Left lung (tissue), 10 donors: Measurements from ENCODE around the gene TMC2. TPM values are rescaled to one million over a fixed set of nuclear protein-coding genes. Genes with fewer than 3 reads are reported as not detected.
A peak's percentile ranks its signal among the peaks of the same experiment; 100 is the strongest.

Experiments used
- ATAC-seq: fragments of 200-7000 bp; cut with Tn5 transposase; one replicate; pipeline ENCODE4 v1.9.1; 2020; ENCODE audit warnings: moderate library complexity
- DNase-seq, 4 donors: peaks; one replicate each; pipeline ENCODE4 v3.0.0-alpha.2; 2013 to 2020
- H3K27ac ChIP-seq, 2 donors: fragments of 200-600 bp; sonication (generic) in 1 of 2; one replicate each; pipeline versions ENCODE4 v1.5.0 to v1.8.0; 2020 to 2021
- H3K27me3 ChIP-seq, 2 donors: fragments of 200-600 bp; sonication (generic) in 1 of 2; one replicate each; pipeline versions ENCODE4 v1.5.0 to v1.8.0; 2020 to 2021
- H3K36me3 ChIP-seq, 2 donors: fragments of 200-600 bp; sonication (generic) in 1 of 2; one replicate each; pipeline versions ENCODE4 v1.5.0 to v1.8.0; 2020 to 2021
- H3K4me1 ChIP-seq, 2 donors: fragments of 200-600 bp; one replicate each; pipeline ENCODE4 v1.8.0; 2021
- H3K4me3 ChIP-seq, 2 donors: fragments of 200-600 bp; sonication (generic) in 1 of 2; one replicate each; pipeline versions ENCODE4 v1.5.0 to v1.8.0; 2020 to 2021; ENCODE audit warnings: mild to moderate bottlenecking in 1 of 2
- H3K9me3 ChIP-seq, 2 donors: fragments of 200-600 bp; sonication (generic) in 1 of 2; one replicate each; pipeline versions ENCODE4 v1.5.0 to v1.8.0; 2020 to 2021
- CTCF ChIP-seq, 2 donors: fragments of 200-600 bp; sonication (generic) in 1 of 2; IDR thresholded peaks; one replicate each; pipeline versions ENCODE4 v1.5.0 to v1.8.0; 2021; ENCODE audit warnings: antibody characterized with exemption in 2 of 2
- intact Hi-C, 2 donors: fragments of 100-400 bp; cut with DNase I; formaldehyde crosslinking; loops; one replicate each; pipeline versions ENCODE4 v1.11.2 to v1.14.2; 2022
- polyA plus RNA-seq, 6 donors: library from polyadenylated mRNA; unstranded; fragments of 120-200 nt; gene quantifications; one replicate each; pipeline ENCODE4 v1.2.1, GENCODE V29; 2013; ENCODE audit not compliant: insufficient read length in 6 of 6
- total RNA-seq, 2 donors: library from RNA; stranded (reverse); fragmentation: NEBNext Ultra II Directional; extraction: Animal tissue kit (Norgen Biotek cat#: 25700); gene quantifications; one replicate each; pipeline ENCODE4 v1.2.1, GENCODE V29; 2021
- donor health status: DM: no; HTN: yes; CAD: no.
- donor health status: DM: no; HTN: no; CAD: no.

Gene TMC2
- total and polyA plus RNA-seq, 8 donors = 0.10 to 0.37 (median 0.21) TPM; not detected in 1

- ATAC-seq (peak; percentile 4), DNase-seq (no peak)
- Histone ChIP-seq H3K9me3 (no peaks in the 10 kb centered on the region), H3K4me1 (peaks cover 4 to 16% of the 10 kb centered on the region in 2 donors), H3K27me3 (no peaks in the 10 kb centered on the region), H3K27ac (peak overlapping the region; percentile 88 to 93), H3K36me3 (peaks cover 0 to 48% of the 10 kb centered on the region in 2 donors), H3K4me3 (peak overlapping the region; percentile 89 to 99)
- no peak for TF ChIP-seq CTCF (IDR thresholded peaks at IDR 0.05)
- intact Hi-C loops = no loop called here
Observed at GRCh38 chr20:2663364-2663886, 127.1 kb downstream of the TMC2 start.

- Histone ChIP-seq H3K27ac (peak within 1 kb of the TSS; percentile 88 to 93), H3K4me1 (peaks cover 4 to 16% of the 10 kb centered on the region in 2 donors), H3K36me3 (peaks cover 0 to 41% of the 10 kb centered on the region in 2 donors), H3K9me3 (no peaks in the 10 kb centered on the region), H3K4me3 (peak within 1 kb of the TSS; percentile 89 to 99), H3K27me3 (no peaks in the 10 kb centered on the region)
- intact Hi-C loops = no loop called here
- peak; percentile 90 to 96 (median 93) for DNase-seq
- ATAC-seq = peak; percentile 98
- no peak for TF ChIP-seq CTCF (IDR thresholded peaks at IDR 0.05)
Observed at GRCh38 chr20:2663887-2664719, 127.7 kb downstream of the TMC2 start, which contains the start of gene IDH3B. Gene IDH3B (minus strand): TSS chr20:2664216. CDS start chr20:2664188, 28 bp downstream.

- H3K4me1 ChIP-seq = no peaks in the 10 kb centered on the region
- no peaks in the 10 kb centered on the region for H3K27me3 ChIP-seq
- no peaks in the 10 kb centered on the region for H3K9me3 ChIP-seq
- TF ChIP-seq CTCF (IDR thresholded peaks at IDR 0.05) = no peak
- H3K36me3 ChIP-seq = no peaks in the 10 kb centered on the region
- no peak overlapping the region for H3K4me3 ChIP-seq
- ATAC-seq = no peak
- intact Hi-C loops = no loop called here
- no peak overlapping the region for H3K27ac ChIP-seq
- no peak for DNase-seq
Observed at GRCh38 chr20:2671977-2672376, 135.6 kb downstream of the TMC2 start.

GRCh38 chr20:2672446-2672845, 136.1 kb downstream of the TMC2 start:
- TF ChIP-seq CTCF (IDR thresholded peaks at IDR 0.05) = no peak
- no peaks in the 10 kb centered on the region for H3K36me3 ChIP-seq
- H3K27ac ChIP-seq = no peak overlapping the region
- intact Hi-C loops = no loop called here
- DNase-seq = no peak
- H3K9me3 ChIP-seq = no peaks in the 10 kb centered on the region
- H3K4me1 ChIP-seq = no peaks in the 10 kb centered on the region
- no peak for ATAC-seq
- no peaks in the 10 kb centered on the region for H3K27me3 ChIP-seq
- no peak overlapping the region for H3K4me3 ChIP-seq

GRCh38 chr20:2673453-2673852, 137.1 kb downstream of the TMC2 start:
- DNase-seq (no peak), ATAC-seq (no peak)
- Histone ChIP-seq H3K9me3 (no peaks in the 10 kb centered on the region), H3K4me1 (no peaks in the 10 kb centered on the region), H3K36me3 (no peaks in the 10 kb centered on the region), H3K4me3 (no peak overlapping the region), H3K27ac (no peak overlapping the region), H3K27me3 (no peaks in the 10 kb centered on the region)
- no peak for TF ChIP-seq CTCF (IDR thresholded peaks at IDR 0.05)
- intact Hi-C loops = no loop called here
